Spleen (tissue), 11 donors: ENCODE results near the gene CDRT4. TPM values are rescaled to one million over a fixed set of nuclear protein-coding genes. Genes with fewer than 3 reads are reported as not detected.

Experiments used
- DNase-seq: peaks from one replicate; pipeline ENCODE4 v3.0.0-alpha.2; 2020
- H3K27ac ChIP-seq, 8 donors: fragments of 200-600 bp; sonication (generic) in 7 of 8; 1 replicate in 4 of 8; 2 replicates in 4 of 8; pipeline versions ENCODE4 v1.5.0 to v1.8.0; 2016 to 2021; ENCODE audit warnings: inconsistent platforms in 4 of 8, mild to moderate bottlenecking in 4 of 8, moderate library complexity in 1 of 8
- H3K27me3 ChIP-seq, 7 donors: fragments of 200-600 bp; sonication (generic) in 6 of 7; replicated peaks in 1 of 7; 1 replicate in 4 of 7; 2 replicates in 3 of 7; pipeline versions ENCODE4 v1.5.0 to v1.8.0; 2016 to 2021; ENCODE audit warnings: inconsistent platforms in 3 of 7, mild to moderate bottlenecking in 1 of 7
- H3K36me3 ChIP-seq, 6 donors: fragments of 200-600 bp; sonication (generic) in 5 of 6; 1 replicate in 4 of 6; 2 replicates in 2 of 6; pipeline versions ENCODE4 v1.5.0 to v1.8.0; 2016 to 2021; ENCODE audit warnings: inconsistent platforms in 2 of 6
- H3K4me1 ChIP-seq, 6 donors: fragments of 200-600 bp; sonication (generic) in 5 of 6; 1 replicate in 3 of 6; 2 replicates in 3 of 6; pipeline versions ENCODE4 v1.5.0 to v1.8.0; 2016 to 2021; ENCODE audit warnings: inconsistent platforms in 3 of 6
- H3K4me3 ChIP-seq, 8 donors: fragments of 200-600 bp; sonication (generic) in 7 of 8; 1 replicate in 4 of 8; 2 replicates in 4 of 8; pipeline versions ENCODE4 v1.5.0 to v1.8.0; 2016 to 2021; ENCODE audit warnings: inconsistent platforms in 4 of 8, mild to moderate bottlenecking in 4 of 8, moderate library complexity in 2 of 8
- H3K9me3 ChIP-seq, 8 donors: fragments of 200-600 bp; sonication (generic) in 7 of 8; 1 replicate in 4 of 8; 2 replicates in 4 of 8; pipeline versions ENCODE4 v1.5.0 to v1.8.0; 2016 to 2021; ENCODE audit warnings: inconsistent platforms in 4 of 8
- POLR2A ChIP-seq, 3 donors: fragments of 450-650 bp; IDR thresholded peaks; one replicate each; pipeline ENCODE4 v1.5.1; 2017; ENCODE audit warnings: antibody characterized with exemption in 3 of 3, mild to moderate bottlenecking in 1 of 3
- POLR2AphosphoS5 ChIP-seq, 3 donors: sonication (generic); formaldehyde crosslinking; IDR thresholded peaks; one replicate each; pipeline ENCODE4 v1.5.1; 2017; ENCODE audit warnings: antibody characterized with exemption in 3 of 3
- WGBS, 5 donors: extraction: QIAGEN DNeasy Blood & Tissue Kit in 3 of 5; methylation state at CpG; one replicate each; pipeline versions ENCODE4 v1.1.5 to v1.1.7; 2013 to 2018; 5-methylcytosine and 5-hydroxymethylcytosine counted together
- intact Hi-C: fragments of 100-400 bp; cut with DNase I; formaldehyde crosslinking; loops from one replicate; pipeline ENCODE4 v1.15.0; 2023; ENCODE audit warnings: low total_unique reads
- polyA plus RNA-seq, 3 donors: library from polyadenylated mRNA; stranded (reverse); fragments of 200-250 nt; gene quantifications; one replicate each; pipeline ENCODE4 v1.2.1, GENCODE V29; 2013
- total RNA-seq, 7 donors: library from RNA; depleted of rRNA in 3 of 7; stranded (reverse); fragments of >200 nt in 3 of 7; fragmentation: NEBNext Ultra II Directional in 4 of 7; extraction: Animal tissue kit (Norgen Biotek cat#: 25700) in 4 of 7; gene quantifications; one replicate each; pipeline versions ENCODE4 v1.1.0 to v1.2.1, GENCODE V29; 2016 to 2021
- TF ChIP-seq, protein P1 (sequence below), 11 experiments: fragments of 200-600 bp in 7 of 11; fragments of 450-650 bp in 4 of 11; sonication (generic) in 4 of 11; IDR thresholded peaks in 8 of 11; conservative IDR thresholded peaks in 3 of 11; 1 replicate in 7 of 11; 2 replicates in 4 of 11; pipeline versions ENCODE4 v1.4.0 to v1.8.0; 2016 to 2021; ENCODE audit warnings: antibody characterized with exemption in 11 of 11, inconsistent platforms in 4 of 11, mild to moderate bottlenecking in 1 of 11
- donor health status: healthy with polysubstance abuse.
- donor health status: DM: no; HTN: no; CAD: no; lungs with moderate emphysema.
- donor health status: DM: no; HTN: no; CAD: no.
- donor health status: Bipolar disorder and iron deficiency.
- donor health status: healthy.
- donor health status: DM: no; HTN: no; CAD: no.
- donor health status: DM: yes; HTN: yes; CAD: no.

Gene CDRT4
- total and polyA plus RNA-seq, 10 donors = 4.5 to 18.7 (median 14.0) TPM

GRCh38 chr17:15485045-15485444 is 17.6 kb upstream of the CDRT4 start:
- Histone ChIP-seq H3K36me3 (peaks cover 0 to 21% (median 3%) of the 10 kb centered on the region in 6 donors), H3K27ac (no peak overlapping the region), H3K4me3 (no peak overlapping the region), H3K27me3 (no peaks in the 10 kb centered on the region), H3K9me3 (no peaks in the 10 kb centered on the region), H3K4me1 (peaks cover 0 to 5% (median under 1%) of the 10 kb centered on the region in 6 donors)
- no peak for TF ChIP-seq POLR2A (IDR thresholded peaks at IDR 0.05)
- 60 to 72% (median 65%) methylated on average over 4 of the region's 4 CpGs for WGBS, 5 donors
- DNase-seq = no peak
- intact Hi-C loops = no loop called here

DNA sequence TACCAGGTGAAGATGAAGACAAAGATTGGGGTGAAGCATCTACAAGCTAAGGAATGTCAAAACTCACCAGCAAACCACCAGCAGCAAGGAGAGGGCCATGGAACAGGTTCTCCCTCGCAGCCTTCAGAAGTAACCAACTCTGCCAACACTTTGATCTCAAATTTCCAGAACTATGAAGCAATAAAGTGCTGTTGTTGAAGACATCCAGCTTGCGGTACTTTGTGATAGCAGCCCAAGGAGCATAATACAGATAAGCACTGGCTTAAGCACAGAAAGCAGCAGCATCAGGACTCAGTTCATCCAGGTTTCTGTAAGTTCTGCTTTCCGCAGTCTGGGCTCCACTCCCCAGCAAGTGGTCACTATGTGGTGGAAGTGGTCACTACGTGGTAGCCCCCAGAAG is 16.0 kb upstream of the CDRT4 start:
- Histone ChIP-seq H3K27me3 (no peaks in the 10 kb centered on the region), H3K27ac (no peak overlapping the region), H3K36me3 (peaks cover 0 to 21% (median 3%) of the 10 kb centered on the region in 6 donors), H3K4me3 (no peak overlapping the region), H3K9me3 (no peaks in the 10 kb centered on the region), H3K4me1 (peaks cover 0 to 13% (median 6%) of the 10 kb centered on the region in 6 donors)
- no peak for TF ChIP-seq POLR2A (IDR thresholded peaks at IDR 0.05)
- TF ChIP-seq, protein P1, sequence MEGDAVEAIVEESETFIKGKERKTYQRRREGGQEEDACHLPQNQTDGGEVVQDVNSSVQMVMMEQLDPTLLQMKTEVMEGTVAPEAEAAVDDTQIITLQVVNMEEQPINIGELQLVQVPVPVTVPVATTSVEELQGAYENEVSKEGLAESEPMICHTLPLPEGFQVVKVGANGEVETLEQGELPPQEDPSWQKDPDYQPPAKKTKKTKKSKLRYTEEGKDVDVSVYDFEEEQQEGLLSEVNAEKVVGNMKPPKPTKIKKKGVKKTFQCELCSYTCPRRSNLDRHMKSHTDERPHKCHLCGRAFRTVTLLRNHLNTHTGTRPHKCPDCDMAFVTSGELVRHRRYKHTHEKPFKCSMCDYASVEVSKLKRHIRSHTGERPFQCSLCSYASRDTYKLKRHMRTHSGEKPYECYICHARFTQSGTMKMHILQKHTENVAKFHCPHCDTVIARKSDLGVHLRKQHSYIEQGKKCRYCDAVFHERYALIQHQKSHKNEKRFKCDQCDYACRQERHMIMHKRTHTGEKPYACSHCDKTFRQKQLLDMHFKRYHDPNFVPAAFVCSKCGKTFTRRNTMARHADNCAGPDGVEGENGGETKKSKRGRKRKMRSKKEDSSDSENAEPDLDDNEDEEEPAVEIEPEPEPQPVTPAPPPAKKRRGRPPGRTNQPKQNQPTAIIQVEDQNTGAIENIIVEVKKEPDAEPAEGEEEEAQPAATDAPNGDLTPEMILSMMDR (IDR thresholded peaks at IDR 0.05 in 8 of 11, conservative IDR thresholded peaks at IDR 0.05 in 3 of 11) = no peak
- no peak for TF ChIP-seq POLR2AphosphoS5 (IDR thresholded peaks at IDR 0.05)
- intact Hi-C loops = no loop called here
- DNase-seq = no peak
- WGBS, 5 donors = 39 to 77% (median 70%) methylated on average over 4 of the region's 4 CpGs

DNA sequence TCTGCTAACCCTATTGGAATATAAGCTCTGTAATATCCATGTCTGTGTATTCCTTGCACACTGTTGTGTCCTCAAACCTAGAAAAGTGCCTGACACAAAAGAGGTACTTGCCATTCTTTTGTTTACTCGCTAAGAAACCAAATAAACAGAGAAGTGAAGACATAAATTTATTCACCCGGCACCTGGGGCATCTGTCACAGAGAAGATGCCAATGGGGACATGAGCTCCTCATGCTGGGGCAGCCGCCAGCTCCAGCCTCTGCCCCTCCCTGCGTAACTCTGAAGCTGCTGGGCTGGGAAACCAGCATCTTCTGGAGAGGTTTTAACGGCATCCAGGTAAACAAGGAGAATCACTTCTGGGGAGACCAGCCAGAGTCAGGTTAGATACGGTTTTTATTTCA is 15.1 kb upstream of the CDRT4 start:
- WGBS, 5 donors = 80 to 89% (median 87%) methylated on average over 6 of the region's 6 CpGs
- Histone ChIP-seq H3K27me3 (no peaks in the 10 kb centered on the region), H3K4me1 (peaks cover 0 to 13% (median 6%) of the 10 kb centered on the region in 6 donors), H3K9me3 (no peaks in the 10 kb centered on the region), H3K4me3 (no peak overlapping the region), H3K36me3 (peaks cover 0 to 12% (median 3%) of the 10 kb centered on the region in 6 donors), H3K27ac (no peak overlapping the region)
- intact Hi-C loops = no loop called here
- DNase-seq = no peak
- no peak for TF ChIP-seq POLR2A (IDR thresholded peaks at IDR 0.05)
- TF ChIP-seq, protein P1 (IDR thresholded peaks at IDR 0.05 in 8 of 11, conservative IDR thresholded peaks at IDR 0.05 in 3 of 11) = no peak
- TF ChIP-seq POLR2AphosphoS5 (IDR thresholded peaks at IDR 0.05) = no peak

DNA sequence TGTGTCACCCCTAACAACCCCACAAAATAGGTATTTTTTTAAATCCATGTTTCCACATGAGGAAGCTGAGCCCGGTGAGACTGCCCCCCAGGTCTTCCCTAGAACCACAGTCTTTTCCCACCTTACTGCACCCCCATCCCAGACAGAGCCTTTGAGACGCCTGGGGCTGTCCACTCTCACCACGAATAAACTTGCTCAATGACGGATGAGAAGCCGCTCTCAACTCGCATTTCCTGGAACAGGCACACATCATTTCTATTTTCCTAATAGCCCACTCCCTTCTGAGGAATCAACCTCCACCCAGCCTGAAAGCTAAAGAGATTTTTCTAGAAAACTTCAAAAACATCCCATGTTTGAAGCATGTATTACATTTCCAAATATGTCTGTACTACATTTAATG is 14.1 kb upstream of the CDRT4 start:
- TF ChIP-seq, protein P1 (IDR thresholded peaks at IDR 0.05 in 8 of 11, conservative IDR thresholded peaks at IDR 0.05 in 3 of 11) = no peak
- TF ChIP-seq POLR2AphosphoS5 (IDR thresholded peaks at IDR 0.05) (no peak), POLR2A (IDR thresholded peaks at IDR 0.05) (no peak)
- no peak overlapping the region for H3K4me3 ChIP-seq
- peaks cover 0 to 12% (median 3%) of the 10 kb centered on the region in 6 donors for H3K36me3 ChIP-seq
- no peaks in the 10 kb centered on the region for H3K9me3 ChIP-seq
- 71 to 93% (median 86%) methylated on average over 6 of the region's 6 CpGs for WGBS, 5 donors
- H3K27me3 ChIP-seq = no peaks in the 10 kb centered on the region
- peaks cover 0 to 13% (median 6%) of the 10 kb centered on the region in 6 donors for H3K4me1 ChIP-seq
- H3K27ac ChIP-seq = no peak overlapping the region
- no peak for DNase-seq
- intact Hi-C loops = no loop called here

DNA sequence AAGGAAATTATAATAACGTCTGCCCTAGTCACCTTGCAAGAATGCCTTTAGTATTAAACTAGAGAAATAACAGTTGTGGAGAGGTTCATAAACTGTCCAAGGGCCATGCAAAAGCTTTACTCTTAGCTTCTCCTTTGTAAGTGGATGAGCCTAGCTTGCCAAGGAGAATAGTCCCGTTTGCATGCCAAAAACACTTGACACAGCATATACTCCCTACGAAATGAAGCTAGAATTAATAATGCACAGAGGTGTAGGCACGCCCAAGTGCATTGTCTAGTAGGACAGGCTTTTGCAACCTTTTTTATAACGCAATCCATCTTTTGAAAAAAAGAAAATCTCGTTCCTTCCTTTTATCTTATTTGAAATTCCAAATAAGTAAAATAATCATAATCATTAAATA is 12.8 kb upstream of the CDRT4 start:
- no peak overlapping the region for H3K27ac ChIP-seq
- TF ChIP-seq, protein P1 (IDR thresholded peaks at IDR 0.05 in 8 of 11, conservative IDR thresholded peaks at IDR 0.05 in 3 of 11) = no peak
- TF ChIP-seq POLR2AphosphoS5 (IDR thresholded peaks at IDR 0.05) = no peak
- TF ChIP-seq POLR2A (IDR thresholded peaks at IDR 0.05) = no peak

More for the DNA sequence above, 12.8 kb upstream of the CDRT4 start:
- intact Hi-C loops = no loop called here
- no peak overlapping the region for H3K4me3 ChIP-seq
- peaks cover 0 to 12% (median 3%) of the 10 kb centered on the region in 6 donors for H3K36me3 ChIP-seq
- no peaks in the 10 kb centered on the region for H3K9me3 ChIP-seq
- no peaks in the 10 kb centered on the region for H3K27me3 ChIP-seq
- H3K4me1 ChIP-seq = peaks cover 0 to 13% (median 6%) of the 10 kb centered on the region in 6 donors
- 70 to 77% (median 71%) methylated on average over 6 of the region's 6 CpGs for WGBS, 5 donors
- DNase-seq = no peak
